Measurements from ENCODE around the gene TSFM. TPM values are rescaled to one million over a fixed set of nuclear protein-coding genes. Genes with fewer than 3 reads are reported as not detected.

Gene TSFM
- total RNA-seq, 2 donors from 2014 or later: 37.7 to 39.9 TPM

DNA sequence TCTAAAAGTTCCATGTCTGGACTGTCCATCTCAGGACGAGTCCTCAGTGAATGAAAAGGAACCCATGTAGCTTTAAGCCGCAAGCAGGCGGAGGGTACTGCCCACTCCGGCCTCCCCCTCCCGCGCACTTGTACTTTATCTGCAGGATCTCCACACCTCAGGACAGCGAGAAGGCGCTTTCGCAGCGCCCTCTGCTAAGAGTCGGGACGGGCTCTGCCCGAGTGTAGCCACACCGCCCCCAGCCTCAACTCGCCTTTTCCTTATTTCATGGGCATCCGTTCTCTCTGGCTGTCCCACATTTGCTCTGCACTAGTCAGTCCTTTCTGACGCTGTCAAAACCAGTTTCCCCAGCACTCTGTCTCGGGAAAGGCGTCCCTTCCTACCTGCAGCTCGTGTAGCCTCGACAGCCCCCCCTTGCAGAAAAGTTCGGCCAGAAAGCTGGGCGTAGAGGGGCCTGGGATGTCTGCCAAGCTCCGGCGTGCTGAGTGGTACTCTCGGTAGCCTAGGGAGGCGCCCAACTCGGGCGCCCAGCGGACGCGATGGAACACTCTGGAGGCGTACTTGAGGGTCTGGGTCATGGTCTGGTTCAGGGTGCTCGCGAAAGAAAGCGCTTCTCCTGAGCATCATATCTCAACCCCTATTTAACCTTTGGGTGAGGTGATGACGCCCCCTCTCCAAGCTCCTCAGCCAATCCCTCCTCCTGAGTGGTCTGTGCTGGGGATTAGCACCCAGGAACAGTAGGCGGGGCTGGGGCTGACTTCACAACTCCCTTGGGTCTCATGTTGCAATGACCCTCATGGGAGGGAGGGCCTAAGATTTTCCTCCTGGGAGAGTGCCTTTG, 15.9 kb upstream of the TSFM start, which contains the start of gene CYP27B1:
TSS of gene CYP27B1 (minus strand) at position 615 of the 841 bp plus-strand sequence. CDS start at position 578, 37 bp downstream.
- H3K27ac Mint-ChIP-seq: peak within 1 kb of the TSS; percentile 8
- H3K27me3 ChIP-seq (ENCODE audit: control insufficient read depth, insufficient read depth, low read length, poor library complexity, severe bottlenecking): peaks cover 56% of the 10 kb centered on the region
- peak within 1 kb of the TSS; percentile 49 for H3K4me3 Mint-ChIP-seq

DNA sequence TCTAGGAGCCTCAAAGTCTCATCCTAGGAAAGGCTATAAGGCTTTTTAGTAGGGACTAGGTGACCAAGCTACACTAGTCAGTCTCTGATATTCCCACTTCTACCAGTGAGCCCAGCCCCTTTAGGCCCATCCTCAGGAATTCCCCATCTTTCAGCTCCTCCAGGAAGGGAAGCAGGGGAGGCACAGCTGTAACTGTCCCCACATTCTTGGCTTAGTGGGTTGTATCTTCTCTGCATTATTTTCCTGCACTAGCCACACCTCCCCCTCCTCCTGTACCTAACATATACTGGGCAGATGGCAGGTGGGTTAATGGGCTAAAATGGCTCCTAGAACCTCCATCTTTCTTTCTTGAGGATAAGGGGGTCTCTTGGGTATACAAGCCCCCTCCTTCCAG, 15.3 kb upstream of the TSFM start:
- Mint-ChIP-seq H3K27me3 (ENCODE audit: insufficient read depth) (peaks cover 53% of the 10 kb centered on the region), H3K4me1 (peaks cover 17% of the 10 kb centered on the region), H3K4me3 (peak overlapping the region; percentile 49), H3K36me3 (ENCODE audit: low read depth) (peaks cover 23% of the 10 kb centered on the region), H3K27ac (no peak overlapping the region), H3K9me3 (no peaks in the 10 kb centered on the region)
- peak overlapping the region; percentile 75 for H3K4me3 ChIP-seq (ENCODE audit: low read length)
- peaks cover 31% of the 10 kb centered on the region for H3K36me3 ChIP-seq (ENCODE audit: control insufficient read depth, insufficient read depth, low read length)
- H3K27me3 ChIP-seq (ENCODE audit: control insufficient read depth, insufficient read depth, low read length, poor library complexity, severe bottlenecking): peaks cover 50% of the 10 kb centered on the region
- H3K9me3 ChIP-seq (ENCODE audit: control insufficient read depth, low read length): no peaks in the 10 kb centered on the region
- H3K4me1 ChIP-seq (ENCODE audit: control insufficient read depth, insufficient read depth, low read length): peaks cover 6% of the 10 kb centered on the region
- H3K9ac ChIP-seq (ENCODE audit: extremely low read depth, low read length, poor library complexity, severe bottlenecking): no peak overlapping the region
- H3K27ac ChIP-seq (ENCODE audit: low read depth, low read length): no peak overlapping the region
- no peak for DNase-seq
- TF ChIP-seq, protein P1, sequence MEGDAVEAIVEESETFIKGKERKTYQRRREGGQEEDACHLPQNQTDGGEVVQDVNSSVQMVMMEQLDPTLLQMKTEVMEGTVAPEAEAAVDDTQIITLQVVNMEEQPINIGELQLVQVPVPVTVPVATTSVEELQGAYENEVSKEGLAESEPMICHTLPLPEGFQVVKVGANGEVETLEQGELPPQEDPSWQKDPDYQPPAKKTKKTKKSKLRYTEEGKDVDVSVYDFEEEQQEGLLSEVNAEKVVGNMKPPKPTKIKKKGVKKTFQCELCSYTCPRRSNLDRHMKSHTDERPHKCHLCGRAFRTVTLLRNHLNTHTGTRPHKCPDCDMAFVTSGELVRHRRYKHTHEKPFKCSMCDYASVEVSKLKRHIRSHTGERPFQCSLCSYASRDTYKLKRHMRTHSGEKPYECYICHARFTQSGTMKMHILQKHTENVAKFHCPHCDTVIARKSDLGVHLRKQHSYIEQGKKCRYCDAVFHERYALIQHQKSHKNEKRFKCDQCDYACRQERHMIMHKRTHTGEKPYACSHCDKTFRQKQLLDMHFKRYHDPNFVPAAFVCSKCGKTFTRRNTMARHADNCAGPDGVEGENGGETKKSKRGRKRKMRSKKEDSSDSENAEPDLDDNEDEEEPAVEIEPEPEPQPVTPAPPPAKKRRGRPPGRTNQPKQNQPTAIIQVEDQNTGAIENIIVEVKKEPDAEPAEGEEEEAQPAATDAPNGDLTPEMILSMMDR (conservative IDR thresholded peaks at IDR 0.05): no peak

More for the DNA sequence above, 15.9 kb upstream of the TSFM start, which contains the start of gene CYP27B1:
- peaks cover 31% of the 10 kb centered on the region for H3K36me3 ChIP-seq (ENCODE audit: control insufficient read depth, insufficient read depth, low read length)
- TF ChIP-seq, protein P1 (conservative IDR thresholded peaks at IDR 0.05): no peak
- Mint-ChIP-seq H3K27me3 (ENCODE audit: insufficient read depth) (peaks cover 58% of the 10 kb centered on the region), H3K4me1 (peaks cover 17% of the 10 kb centered on the region), H3K36me3 (ENCODE audit: low read depth) (peaks cover 23% of the 10 kb centered on the region), H3K9me3 (no peaks in the 10 kb centered on the region)
- peaks cover 6% of the 10 kb centered on the region for H3K4me1 ChIP-seq (ENCODE audit: control insufficient read depth, insufficient read depth, low read length)
- peak within 1 kb of the TSS; percentile 75 for H3K4me3 ChIP-seq (ENCODE audit: low read length)
- WGBS, 2 experiments (ENCODE audit: insufficient coverage in 1 of 2, insufficient read length in 1 of 2): 3 to 8% methylated on average over 20 to 38 of the region's 38 CpGs
- no peak within 1 kb of the TSS for H3K27ac ChIP-seq (ENCODE audit: low read depth, low read length)
- peak; percentile 94 for DNase-seq
- H3K9ac ChIP-seq (ENCODE audit: extremely low read depth, low read length, poor library complexity, severe bottlenecking): no peak within 1 kb of the TSS
- no peaks in the 10 kb centered on the region for H3K9me3 ChIP-seq (ENCODE audit: control insufficient read depth, low read length)

DNA sequence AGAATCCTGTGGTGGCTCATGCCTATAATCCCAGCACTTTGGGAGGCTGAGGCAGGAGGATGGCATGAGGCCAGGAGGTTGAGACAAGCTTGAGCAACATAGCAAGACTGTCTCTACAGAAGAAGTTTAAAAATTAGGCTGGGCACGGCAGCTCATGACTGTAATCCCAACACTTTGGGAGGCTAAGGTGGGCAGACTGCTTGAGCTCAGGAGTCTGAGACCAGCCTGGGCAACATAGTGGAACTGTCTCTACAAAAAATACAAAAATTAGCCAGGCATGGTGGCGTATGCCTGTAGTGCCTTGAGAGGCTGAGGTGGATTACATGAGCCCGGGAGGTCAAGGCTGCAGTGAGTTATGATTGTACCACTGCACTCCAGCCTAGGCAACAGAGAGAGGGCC, 14.7 kb upstream of the TSFM start:
- Mint-ChIP-seq H3K4me3 (no peak overlapping the region), H3K9me3 (no peaks in the 10 kb centered on the region), H3K27ac (no peak overlapping the region), H3K36me3 (ENCODE audit: low read depth) (peaks cover 23% of the 10 kb centered on the region), H3K27me3 (ENCODE audit: insufficient read depth) (peaks cover 47% of the 10 kb centered on the region), H3K4me1 (peaks cover 17% of the 10 kb centered on the region)
- DNase-seq: no peak
- WGBS, 2 experiments (ENCODE audit: insufficient coverage in 1 of 2, insufficient read length in 1 of 2): 70 to 93% methylated on average over 3 of the region's 3 CpGs
- no peak overlapping the region for H3K27ac ChIP-seq (ENCODE audit: low read depth, low read length)
- TF ChIP-seq, protein P1 (conservative IDR thresholded peaks at IDR 0.05): no peak
- no peak overlapping the region for H3K4me3 ChIP-seq (ENCODE audit: low read length)
- no peak overlapping the region for H3K9ac ChIP-seq (ENCODE audit: extremely low read depth, low read length, poor library complexity, severe bottlenecking)
- peaks cover 31% of the 10 kb centered on the region for H3K36me3 ChIP-seq (ENCODE audit: control insufficient read depth, insufficient read depth, low read length)
- H3K9me3 ChIP-seq (ENCODE audit: control insufficient read depth, low read length): no peaks in the 10 kb centered on the region
- H3K4me1 ChIP-seq (ENCODE audit: control insufficient read depth, insufficient read depth, low read length): peaks cover 6% of the 10 kb centered on the region
- H3K27me3 ChIP-seq (ENCODE audit: control insufficient read depth, insufficient read depth, low read length, poor library complexity, severe bottlenecking): peaks cover 44% of the 10 kb centered on the region

Data from endodermal cell (in vitro differentiated cells).